GM21423 (cell line): ENCODE results near the gene PIK3R5.
"Not testable (repeated sequence)": the region's sequence is repeated elsewhere in the genome, so short reads cannot be mapped to it uniquely, and the experiment has no call there.

ENCODE experiments used
- ATAC-seq: cut with Tn5 transposase; IDR thresholded peaks from one replicate; pipeline ENCODE4 v1.9.1; 2021; ENCODE audit warnings: mild to moderate bottlenecking, moderate library complexity; ENCODE audit not compliant: unreplicated experiment

Gene PIK3R5

DNA sequence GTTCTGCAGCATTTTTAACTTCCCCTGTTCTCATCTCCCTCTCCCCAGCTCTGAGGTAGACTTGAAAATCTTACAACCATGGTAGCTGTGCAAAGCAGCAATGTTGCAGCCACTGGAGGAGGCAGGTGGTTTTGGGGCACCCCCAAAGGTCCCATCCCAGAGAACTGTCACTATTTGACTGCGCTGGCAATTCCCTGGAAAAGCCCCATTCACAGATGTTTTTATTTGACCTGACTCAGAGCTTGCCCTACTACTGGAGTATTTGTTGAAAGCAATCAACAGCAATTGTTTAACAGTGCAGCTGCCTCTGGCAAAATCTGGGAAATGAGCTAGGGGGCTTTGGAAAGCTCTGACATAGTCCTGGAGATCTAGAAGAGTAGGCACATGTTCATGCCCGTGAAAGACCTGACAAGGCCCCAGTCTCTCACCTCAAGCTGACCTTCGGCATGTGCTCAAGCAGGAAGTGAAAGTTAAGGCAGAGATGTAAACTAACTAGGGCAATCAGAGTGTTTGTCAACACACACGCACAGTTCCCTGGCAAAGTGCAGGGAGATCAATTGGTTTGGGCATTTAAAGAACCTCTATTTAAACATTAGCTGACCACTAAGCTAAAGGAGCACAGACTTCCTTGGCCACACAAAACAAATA, 19.7 kb upstream of the PIK3R5 start:
- no peak for ATAC-seq

DNA sequence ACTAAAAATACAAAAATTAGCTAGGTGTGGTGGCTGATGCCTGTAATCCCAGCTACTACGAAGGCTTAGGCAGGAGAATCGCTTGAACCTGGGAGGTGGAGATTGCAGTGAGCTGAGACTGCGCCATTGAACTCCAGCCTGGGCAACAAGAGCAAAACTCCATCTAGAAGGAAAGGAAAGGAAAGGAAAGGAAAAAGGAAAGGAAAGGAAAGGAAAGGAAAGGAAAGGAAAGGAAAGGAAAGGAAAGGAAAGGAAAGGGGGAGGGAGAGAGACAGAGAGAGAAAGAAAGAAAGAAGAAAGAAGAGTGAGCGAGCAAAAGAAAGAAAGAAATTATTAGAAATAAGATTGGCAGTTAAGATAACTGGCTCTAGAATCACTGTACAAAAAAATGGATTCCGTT, 18.7 kb upstream of the PIK3R5 start:
- not testable (repeated sequence) for ATAC-seq

DNA sequence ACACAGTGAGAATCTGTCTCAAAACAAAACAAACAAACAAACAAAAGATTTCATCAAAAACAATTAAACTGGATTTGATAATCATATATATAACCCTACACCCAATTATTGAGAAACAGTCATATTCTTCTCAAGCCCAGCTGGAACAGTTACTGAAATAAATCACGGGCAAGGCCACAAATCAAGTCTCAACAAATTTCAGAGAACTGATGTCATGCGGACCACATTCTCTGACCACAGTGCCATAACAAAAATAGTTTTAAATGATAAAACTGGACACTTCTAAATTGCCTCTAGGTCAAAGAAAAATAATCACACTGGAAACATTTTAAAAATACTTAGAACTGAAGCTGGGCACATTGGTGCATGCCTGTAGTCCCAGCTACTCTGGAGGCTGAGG, 15.9 kb upstream of the PIK3R5 start:
- ATAC-seq: no peak

DNA sequence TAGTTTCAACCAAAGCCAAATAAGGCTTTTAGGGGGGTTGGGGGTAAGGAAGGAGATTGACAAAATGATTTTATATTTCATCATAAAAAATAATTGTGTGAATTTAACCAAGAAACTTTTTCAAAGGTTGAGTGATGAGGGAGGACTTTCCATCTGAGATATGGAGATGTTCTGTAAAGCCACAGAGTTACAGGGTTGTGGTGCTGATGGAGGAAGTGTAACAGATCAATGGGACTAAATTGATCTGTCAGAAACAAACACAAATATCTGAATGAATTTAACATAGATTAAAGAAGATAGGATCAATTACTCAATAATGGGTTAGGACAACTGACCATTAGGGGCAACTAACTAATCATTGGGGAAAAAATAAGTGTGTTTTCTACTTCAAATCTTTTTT, 14.2 kb upstream of the PIK3R5 start:
- no peak for ATAC-seq

DNA sequence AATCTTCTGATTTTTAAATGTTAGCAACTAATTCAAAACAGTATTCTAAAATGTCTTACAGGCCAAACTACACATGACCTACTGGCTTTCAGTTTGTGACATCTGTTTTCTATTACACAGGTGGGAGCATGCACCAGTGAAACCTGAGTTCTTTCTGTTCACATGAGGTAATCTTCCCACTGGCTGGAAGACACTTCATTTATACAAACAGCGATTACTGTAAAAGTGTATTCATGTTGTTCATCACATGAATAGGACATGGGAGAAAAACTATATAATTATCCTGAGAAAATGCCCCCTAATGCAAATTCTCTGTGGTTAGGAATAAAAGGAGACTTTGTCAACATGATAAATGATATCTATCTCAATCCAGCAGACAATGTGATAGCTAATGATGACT, 11.1 kb upstream of the PIK3R5 start:
- no peak for ATAC-seq

DNA sequence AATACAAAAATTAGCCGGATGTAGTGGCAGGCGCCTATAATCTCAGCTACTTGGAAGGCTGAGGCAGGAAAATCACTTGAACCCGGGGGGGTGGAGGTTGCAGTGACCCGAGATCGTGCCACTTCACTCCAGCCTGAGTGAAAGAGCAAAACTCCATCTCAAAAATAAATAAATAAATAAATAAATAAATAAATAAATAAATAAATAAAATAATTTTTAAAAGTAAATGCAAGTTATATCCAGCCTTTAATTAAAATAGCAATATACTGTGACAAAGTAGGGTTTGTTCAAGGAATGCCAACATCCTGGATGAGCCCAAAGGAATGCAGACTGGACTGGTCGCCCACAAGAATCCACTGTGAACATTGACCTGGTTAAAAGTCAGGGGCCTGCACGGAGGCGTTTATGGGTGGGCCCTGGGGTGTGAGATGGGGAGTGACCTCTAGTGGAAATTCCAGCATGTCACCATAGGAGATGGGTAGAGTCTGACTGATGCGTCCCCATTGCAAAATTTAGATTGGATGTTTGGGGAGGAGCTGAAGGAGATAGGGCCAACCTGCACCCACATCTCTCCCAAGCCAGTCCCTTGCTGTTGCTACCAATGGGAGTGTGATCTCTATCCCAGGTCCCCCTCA, 9.7 kb upstream of the PIK3R5 start:
- ATAC-seq: no peak

DNA sequence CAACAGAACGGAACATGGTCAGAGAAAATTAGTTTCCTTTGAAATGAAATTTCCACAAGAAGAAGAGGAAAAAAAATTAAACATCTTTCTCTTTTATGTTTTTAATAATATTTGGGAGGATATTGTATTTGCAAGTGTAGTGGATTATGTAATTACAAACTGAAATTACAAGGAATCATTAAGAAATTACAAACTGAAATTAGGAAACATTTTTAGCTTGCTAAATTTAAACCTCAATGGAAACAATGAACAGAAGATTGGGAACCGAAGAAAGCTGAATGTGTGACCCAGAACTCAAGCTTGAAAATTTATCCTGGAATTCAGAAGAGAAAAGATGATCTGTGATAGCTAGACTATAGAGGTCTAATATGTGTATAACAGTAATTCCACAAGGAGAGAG, 4.4 kb upstream of the PIK3R5 start:
- ATAC-seq: no peak

DNA sequence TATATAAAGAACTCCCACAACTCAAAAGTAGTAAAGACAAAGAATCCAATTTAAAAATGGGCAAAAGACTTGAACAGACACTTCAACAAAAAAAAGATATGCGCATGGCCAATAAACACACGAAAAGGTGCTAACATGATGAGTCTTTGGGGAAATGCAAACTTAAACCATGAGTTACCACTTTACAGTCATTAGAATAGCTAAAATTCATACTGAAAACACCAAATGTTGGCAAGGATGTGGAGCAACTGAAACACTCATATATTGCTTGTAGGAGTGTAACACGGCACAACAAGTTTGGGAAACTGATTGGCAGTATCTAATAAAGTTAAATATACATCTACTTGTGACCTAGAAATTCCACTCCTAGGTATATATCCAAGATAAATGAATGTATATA, 3.0 kb upstream of the PIK3R5 start:
- no peak for ATAC-seq

DNA sequence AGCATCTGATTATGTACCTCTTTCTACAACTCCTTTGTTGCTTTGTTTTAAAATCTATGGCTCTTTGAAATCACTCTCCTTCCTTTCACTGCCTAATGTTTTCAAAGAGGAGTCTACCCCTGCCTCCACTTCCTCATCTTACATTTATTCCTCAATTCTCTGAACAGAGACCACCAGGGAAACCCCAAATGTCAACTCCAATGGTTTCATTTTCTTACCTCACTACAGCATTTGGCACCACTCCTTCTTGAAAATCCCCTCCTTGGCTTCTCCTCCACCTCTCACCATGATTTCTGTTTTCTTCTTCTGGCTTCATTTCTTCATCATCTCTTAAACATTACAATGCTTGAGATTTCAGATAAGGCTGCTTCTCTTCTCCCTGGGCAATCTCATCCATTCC, 2.4 kb upstream of the PIK3R5 start:
- ATAC-seq: no peak

DNA sequence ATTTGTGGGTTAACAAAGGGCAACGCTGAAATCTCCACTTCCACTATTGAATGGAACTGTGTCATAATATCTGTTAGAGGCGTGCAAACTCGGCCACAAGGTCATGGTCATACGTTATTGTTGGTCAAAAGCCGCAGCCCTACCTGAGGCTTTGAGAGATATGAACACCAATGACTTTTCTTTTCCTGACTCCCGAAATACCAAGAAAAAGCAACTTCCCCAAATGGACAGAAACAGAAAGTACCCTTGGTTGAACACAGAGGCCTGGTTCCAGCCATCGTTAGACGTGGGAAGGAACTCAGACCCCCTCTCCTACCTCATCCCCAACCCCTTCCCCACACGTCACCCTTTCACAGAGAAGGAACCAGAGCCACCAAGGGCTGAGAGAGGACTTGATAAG, 1.4 kb upstream of the PIK3R5 start:
- ATAC-seq: no peak

DNA sequence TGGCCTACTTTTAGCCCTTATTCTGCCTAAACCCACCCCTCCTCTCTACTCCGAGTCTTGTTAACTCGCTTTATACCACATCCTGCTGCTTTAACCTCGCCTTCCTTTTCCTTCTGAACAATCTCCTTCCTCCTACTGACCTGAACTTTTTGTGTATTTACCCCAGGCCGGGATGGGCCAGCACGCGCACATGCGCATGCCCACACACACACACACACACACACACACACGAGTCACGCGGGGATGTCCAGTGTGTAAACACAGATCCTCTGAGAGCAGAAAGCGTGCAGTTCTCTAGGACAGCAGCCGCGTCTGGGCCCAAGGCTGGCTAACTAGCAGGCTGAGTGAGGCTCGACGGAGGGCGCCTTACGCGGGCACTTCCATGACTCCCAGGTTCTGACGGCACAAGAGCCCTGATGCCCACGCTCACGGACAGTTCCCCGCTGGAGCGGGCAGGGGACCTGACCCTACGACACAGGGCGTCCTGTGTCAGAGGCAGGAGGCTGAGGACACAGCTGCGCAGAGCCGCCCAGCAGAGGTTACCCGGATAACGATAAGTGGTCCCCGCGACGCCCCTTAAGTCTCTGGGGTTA, 610 bp downstream of the PIK3R5 start:
- peak; percentile 11 for ATAC-seq

DNA sequence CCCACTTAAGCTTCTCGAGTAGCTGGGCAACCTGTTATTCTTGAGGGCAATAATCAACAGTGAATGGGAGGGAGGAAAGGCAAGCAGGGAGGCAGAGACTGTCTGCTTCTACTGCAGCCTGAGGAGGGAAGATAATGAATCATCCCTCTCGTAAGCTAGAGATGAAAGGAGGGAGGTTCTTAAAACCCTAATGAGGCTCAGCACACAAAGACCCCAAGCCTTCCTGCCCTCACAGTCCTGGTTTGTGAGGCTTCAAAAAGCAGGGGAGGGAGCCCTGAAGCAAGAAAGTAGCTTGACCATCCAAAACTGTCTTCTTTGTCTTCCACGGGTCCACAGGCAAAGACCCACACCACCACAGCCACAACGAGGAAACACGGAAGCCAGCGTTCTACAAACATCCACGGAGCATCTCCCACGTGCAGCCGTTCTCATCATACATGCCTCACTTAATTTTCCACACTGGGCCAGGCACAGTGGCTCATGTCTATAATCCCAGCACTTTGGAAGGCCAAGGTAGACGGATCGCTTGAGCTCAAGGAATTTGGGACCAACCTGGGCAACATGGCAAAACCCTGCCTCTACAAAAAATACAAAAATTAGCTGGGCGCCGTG, 1.8 kb downstream of the PIK3R5 start:
- no peak for ATAC-seq

DNA sequence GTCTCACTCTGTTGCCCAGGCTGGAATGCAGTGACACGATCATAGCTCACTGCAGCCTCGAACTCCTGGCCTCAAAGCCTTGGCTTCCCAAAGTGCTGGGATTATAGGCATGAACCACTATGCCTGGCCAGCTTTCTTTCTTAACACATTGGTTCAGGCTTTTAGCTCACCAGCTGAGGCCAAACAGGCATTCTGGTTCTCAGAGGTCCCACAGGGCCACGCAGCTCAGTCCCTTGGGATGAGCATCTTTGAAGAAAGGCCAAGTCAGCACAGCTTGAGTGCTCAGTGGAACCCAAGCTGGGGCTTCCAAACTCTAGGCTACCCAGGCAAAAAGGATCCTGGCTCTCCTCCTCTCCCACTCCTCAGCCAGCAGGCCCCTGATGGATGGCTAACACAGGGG, 2.5 kb downstream of the PIK3R5 start:
- ATAC-seq: no peak

DNA sequence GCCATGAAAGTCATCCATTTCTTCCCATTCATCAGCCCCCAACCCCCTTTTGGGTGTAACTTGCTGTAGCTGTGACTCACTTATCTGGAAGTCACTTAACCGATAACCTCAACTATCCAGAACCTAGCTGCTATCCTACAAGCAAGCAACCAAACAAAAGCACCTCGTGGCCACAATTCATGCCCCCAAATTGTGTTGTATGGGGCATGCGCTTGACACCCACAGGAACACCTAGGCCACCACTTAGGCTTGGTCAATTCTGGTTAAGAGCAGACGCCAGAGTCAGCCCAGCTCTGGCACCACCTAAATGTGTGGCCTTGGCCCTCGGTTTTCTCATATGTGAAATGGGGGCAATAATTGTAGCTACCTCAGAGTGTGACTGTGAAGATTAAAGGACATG, 3.7 kb downstream of the PIK3R5 start:
- ATAC-seq: no peak

DNA sequence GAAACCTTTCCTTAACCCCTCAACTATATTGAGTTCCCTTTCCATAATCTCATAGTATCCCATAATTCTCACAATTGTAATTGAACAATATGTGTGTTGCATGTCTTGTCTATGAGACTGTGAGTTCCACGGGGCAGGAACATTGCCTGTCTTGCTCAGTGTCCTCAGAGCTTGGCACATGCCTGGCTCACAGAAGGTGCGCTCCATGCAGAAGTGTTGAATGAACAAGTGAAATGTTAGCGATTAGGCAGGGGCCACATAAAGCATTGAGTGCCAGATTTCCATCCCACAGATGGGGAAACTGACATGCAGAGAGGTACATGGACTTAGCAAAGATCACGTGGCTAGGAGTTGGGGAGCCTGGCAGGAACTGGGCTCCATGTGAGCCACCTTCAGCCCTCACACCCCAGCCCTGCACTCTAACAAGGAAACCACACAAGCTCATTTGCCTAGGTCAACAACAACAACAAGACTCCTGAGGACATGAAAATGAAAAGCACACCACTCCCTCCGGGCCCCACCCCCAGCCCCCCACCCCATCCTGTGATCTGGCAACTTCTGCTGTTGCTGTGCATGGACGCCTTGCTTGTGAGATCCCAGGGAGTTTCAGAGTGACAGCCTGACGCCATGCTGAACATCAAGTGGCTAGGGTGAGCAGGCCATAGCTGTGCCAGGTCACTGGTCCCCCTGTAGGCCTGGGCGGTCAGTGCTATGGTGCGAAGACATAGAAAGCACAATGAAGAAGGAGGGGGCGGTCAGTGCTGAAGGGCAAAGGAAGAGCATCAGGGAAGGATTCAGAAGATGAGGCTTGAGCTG, 5.0 kb downstream of the PIK3R5 start:
- no peak for ATAC-seq

DNA sequence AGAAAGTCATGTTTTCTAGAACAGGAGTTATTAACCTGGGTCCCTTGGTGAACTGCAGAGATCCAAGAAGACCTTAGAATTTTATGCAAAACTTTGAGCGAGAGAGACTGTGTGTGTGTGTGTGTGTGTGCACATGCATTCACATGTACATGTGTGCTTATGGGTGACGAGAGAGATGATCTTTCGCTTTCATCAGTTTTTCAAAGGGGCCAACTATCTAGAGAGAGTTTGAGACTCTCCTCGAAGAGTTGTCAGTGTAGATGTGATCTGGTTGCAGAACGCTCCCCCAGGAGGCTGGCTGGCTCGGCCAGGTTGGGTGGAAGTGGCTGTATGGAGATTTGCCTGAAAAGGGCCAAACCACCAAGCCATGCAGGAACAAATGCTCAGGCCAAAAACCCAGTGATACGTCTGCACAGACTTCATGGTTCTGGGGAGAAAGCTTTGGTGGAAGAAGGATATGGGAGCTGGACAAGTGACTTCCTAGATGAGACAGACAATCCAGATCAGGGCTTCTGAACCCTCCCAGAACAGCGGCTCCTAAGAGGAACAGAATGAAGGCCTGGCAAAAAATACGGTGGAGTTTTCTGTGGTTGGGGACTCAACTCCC, 6.1 kb downstream of the PIK3R5 start:
- no peak for ATAC-seq

DNA sequence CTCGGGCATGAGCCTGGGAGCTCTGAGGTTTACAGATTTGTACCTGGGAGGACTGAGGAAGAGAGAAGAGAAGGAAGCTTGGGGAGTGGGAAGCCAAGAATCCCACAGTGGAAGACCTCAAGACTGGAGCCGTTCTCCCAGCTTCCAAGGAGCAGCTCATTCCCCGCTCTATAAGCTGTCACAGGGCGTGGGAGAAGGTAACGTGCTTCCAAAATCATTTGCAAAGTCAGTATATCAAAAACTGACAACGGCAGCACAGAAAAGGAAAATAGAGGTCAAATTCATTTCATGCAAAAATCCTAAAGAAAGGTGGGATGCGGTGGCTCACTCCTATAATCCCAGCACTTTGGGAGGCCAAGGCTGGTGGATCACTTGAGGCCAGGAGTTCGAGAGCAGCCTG, 7.8 kb downstream of the PIK3R5 start:
- ATAC-seq: no peak

DNA sequence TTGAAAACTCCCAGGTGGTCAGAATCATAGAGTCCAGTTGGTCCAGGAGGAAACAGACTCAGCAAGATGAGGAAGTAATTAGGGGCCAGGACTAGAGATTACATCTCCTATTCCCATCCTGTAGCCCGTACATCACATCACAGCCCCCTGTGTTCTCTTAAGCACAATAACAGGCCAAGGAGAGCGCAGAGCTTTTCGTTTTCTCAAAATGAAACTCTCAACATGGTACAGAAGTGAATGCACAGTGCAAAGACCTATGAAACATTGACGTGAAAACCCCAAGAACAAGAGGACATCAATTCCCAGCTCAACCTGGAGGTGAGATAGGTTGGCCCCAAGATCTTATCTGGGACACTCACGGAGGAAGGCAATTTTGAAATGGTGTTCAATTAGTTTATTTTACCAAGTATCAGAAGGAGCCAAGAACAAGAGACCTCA, 9.0 kb downstream of the PIK3R5 start:
- no peak for ATAC-seq

DNA sequence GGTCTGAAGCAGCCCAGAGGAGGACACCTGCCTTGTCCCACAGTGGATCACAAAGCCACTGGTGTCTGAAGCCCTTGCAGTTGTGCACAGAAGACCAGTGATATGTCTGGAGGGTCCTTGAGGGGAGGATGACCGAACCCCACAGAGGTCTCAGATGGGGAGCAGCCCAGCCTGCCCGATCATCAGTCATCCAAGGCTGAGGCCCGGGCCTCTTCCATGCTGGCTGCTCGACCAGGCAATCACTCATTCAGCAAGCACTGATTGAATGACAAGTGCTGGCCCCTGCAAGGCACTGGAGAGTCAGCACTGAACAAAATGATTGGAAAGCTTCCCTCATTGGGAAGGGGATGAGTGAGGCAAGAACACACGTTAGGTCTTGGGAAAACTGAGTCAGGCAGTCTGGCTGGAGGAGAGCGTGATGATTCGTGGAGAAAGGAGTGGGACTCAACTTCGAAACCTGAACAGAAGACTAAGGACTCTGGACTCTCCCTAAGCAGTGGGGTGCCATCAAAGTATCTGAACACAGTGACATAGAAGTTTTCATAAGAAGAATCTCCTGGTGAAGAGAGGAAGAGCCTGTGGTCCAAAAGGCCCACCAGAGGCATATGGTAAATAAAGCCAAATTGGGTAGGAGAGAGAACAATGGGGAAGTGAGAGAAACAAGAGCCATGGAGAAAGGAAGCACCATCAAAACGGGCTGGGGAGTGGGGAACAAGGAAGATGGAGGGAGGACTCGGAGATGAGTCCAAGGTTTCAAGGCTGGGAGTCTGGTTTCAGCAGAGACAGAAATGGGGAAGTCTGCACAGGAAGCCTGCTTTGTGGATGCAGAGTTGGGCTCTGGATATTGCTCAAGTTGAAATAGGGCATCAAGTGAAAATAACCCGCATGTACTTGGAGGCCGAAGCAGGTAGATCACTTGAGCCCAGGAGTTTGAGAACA, 10.2 kb downstream of the PIK3R5 start:
- ATAC-seq: no peak

DNA sequence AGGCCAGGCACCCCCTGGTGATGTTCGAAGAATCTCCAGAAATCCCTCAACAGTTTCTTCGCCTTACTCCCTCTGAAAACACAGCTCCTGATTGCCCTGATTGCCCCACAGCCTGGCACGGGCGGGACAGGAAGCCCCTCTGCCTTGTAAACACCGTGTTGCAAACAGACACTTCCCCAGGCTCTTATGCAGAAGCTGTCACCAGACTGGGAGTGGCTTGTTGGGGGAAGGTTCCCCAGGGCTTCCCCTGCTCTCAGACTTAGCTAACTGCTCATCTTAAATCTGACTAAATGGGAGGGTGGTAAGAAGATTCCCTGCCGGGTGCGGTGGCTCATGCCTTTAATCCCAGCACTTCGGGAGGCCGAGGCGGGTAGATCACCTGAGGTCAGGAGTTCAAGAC, 11.2 kb downstream of the PIK3R5 start:
- ATAC-seq: peak; percentile 64
